GM12801 (cell line): ENCODE results near the gene PRRX1.

Experiments
- TF ChIP-seq, protein P1 (sequence below): IDR thresholded peaks from one replicate; pipeline ENCODE4 v1.5.1; 2011; ENCODE audit warnings: control low read depth; ENCODE audit not compliant: insufficient read length; ENCODE audit errors: extremely low read depth

Gene PRRX1

DNA sequence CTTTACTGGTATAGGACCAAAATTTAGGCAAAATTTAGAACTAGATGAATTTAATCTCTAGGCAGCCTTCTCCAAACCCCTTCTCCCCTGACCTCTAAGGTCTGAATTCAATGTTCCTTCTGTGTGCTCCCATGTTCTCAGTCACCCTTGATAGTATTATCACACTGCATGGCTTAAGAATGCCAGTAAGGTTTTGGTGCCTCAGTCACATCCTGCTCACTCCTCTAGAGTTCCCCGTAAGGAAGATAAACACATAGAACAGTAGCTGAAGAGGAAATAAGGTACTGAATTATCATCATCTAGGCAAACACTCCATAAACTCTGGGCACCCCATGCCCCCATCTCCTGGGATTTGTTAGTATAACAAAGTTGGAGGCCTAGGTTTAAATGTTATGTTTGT is 18.2 kb downstream of the PRRX1 start:
- TF ChIP-seq, protein P1, sequence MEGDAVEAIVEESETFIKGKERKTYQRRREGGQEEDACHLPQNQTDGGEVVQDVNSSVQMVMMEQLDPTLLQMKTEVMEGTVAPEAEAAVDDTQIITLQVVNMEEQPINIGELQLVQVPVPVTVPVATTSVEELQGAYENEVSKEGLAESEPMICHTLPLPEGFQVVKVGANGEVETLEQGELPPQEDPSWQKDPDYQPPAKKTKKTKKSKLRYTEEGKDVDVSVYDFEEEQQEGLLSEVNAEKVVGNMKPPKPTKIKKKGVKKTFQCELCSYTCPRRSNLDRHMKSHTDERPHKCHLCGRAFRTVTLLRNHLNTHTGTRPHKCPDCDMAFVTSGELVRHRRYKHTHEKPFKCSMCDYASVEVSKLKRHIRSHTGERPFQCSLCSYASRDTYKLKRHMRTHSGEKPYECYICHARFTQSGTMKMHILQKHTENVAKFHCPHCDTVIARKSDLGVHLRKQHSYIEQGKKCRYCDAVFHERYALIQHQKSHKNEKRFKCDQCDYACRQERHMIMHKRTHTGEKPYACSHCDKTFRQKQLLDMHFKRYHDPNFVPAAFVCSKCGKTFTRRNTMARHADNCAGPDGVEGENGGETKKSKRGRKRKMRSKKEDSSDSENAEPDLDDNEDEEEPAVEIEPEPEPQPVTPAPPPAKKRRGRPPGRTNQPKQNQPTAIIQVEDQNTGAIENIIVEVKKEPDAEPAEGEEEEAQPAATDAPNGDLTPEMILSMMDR, result no peak

DNA sequence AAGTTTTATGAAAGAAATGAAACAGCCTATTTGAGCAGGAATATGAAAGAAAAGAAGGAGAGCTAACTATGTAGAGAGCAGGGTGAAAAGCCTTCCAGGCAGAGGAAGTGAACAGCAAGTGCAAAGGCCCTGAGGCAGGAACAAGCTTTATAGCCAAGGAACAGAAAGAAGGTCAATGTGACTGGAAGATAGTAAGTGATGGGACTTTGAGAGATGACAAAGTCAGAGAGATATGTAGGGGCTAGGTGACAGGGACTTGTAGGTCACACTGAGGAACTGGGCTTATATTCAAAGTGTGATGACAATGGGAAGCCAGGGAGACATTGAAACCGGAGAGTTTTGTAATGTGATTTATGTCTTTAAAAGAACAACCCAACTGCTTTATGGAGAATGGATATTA is 18.9 kb downstream of the PRRX1 start:
- TF ChIP-seq, protein P1, result no peak

DNA sequence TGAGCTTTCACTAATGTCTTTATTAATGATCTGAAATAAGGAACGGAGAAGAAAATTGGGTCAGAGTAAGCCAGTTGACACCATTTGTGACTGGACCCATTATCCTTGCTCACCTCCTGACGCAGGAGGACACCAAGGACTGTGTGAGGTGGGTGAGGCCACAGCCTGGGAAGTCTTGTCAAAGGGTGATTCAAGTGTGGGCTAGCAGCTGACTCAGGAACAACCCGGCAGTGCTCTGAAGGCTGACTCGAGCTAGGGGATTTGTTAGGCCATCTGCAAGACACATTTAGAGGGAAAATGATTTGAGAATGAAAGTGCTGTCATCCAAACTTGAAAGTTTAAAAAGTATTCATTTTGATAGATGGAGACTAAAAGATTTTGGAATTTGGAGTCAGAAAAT is 21.2 kb downstream of the PRRX1 start:
- TF ChIP-seq, protein P1, result no peak

DNA sequence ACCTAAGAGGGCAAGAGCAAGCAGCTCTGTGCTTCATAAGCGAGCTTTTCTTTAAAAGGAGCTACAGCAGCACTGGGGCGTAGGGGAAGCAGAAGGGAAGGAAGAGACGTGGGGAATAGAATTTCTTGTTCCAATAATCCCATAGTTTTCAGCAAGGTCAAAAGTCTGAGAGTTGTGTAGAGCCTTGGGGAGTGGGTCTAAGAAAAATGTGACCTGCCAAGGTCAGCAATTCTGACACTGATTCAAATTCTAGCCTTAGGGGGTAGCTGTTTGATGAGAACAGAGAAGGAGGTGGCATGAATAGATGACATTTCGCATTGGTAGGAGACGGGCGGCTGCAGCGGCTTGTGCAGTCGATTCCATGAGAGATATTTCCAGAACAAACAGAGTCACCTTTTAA is 22.4 kb downstream of the PRRX1 start:
- TF ChIP-seq, protein P1, result no peak

DNA sequence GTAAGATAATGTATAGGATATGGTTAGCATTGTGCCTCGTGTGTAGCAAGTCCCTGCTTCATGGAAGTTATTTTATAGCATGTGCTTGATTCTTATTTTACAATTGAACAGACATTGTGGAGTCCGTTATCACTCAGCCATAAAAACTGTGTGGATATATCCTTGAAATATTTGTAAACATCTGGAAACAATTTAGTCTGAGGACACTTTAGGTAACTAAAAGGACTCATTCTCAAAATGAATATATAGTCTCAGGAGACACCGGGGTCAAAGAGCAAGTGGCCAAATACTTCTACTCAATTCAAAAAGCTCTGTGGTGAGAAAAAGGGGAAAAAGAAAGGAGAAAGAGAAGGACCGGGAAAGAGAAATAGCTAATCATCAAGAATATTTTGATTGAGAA is 23.7 kb downstream of the PRRX1 start:
- TF ChIP-seq, protein P1, result no peak

DNA sequence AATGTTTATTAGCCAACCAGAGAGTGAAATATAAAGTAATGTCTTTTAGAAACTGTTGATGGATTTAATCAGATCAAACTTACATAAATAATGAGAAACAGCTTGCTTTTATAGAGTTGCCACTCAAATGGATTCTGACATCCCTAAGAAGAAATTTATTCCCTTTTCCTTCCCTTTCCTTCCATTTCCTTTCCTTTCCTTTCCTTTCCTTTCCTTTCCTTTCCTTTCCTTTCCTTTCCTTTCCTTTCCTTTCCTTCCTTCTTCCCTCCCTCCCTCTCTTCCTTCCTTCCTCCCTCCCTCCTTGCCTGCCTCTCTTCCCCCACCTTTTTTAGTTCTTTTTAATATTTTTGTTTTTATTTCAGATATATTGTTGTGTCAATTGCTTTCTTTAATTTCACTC is 27.3 kb downstream of the PRRX1 start:
- TF ChIP-seq, protein P1, result no peak

DNA sequence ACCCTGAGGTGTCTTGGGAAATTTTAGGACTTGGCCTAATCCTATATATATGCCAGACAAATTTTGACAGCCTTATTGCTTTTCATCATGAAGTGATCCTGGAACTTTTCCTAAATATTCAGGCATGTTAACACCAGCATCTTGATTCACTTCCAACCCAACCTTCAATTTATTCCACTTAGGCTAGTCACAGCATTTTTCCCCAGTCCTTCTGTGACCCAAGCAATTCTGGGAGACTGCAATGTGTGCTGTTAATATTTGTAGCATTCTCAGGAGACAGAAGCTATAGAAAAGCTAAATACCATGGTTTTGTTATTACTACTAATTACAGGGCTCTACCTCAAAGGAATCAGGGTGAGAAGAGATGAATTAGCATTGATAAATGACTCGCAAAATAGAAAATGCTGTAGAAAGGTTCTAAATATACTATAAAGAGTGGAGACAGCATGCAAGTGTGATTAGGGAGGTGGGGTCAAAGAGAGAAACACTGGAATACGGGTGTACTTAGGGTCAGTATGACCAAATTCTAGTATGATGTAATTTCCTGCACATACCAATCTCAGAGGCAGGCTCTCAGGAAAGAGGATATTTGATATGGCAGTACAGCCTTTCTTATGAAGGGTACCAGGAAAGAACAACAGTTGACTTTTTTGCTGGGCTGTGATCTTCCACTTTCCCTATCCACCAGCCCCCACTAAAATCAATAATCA is 29.1 kb downstream of the PRRX1 start:
- TF ChIP-seq, protein P1, result no peak
